ENCODE data around the gene CCDC88C.

The CCDC88C gene

DNA sequence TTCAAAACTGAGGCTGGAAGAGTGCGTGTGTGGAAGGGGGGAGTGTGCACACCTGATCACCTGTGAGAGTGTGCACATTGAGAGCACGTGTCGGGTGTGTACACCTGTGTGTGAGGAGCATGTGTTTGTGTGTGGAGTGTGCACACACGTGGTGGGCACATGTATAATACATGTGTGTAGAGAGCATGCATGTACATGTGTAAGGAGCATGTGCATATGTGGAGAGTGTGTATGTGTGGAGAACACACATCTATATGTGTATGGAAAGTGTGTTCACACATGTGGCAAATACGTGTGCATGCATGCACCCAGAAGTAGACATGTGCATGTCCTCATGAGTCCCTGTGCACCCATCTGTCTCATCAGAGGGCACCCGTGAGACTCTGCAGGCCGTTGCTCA lies 110.0 kb downstream of the CCDC88C start:
- no peak for DNase-seq (ENCODE audit: low read depth in 3 of 3)

DNA sequence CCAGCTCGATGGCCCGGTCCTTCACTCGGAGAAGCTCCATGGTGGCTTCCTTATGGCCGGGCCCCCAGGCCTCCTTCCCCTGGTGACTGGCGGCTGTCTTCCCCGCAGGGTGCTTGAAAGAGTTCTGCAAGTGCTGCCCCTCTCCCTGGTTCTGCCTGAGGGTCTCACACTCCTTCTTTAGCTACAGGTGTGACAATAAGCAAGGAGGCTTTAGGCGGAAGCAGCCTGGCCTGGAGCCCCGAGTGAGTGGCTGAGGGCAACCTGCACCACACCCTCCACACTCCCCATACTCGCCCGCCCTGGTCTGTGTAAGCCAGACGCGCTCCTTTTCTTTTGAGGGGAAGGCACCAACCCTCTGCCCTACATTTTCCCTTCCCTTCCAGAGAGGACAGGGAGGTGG lies 110.6 kb downstream of the CCDC88C start:
- no peak for DNase-seq (ENCODE audit: low read depth in 3 of 3)

DNA sequence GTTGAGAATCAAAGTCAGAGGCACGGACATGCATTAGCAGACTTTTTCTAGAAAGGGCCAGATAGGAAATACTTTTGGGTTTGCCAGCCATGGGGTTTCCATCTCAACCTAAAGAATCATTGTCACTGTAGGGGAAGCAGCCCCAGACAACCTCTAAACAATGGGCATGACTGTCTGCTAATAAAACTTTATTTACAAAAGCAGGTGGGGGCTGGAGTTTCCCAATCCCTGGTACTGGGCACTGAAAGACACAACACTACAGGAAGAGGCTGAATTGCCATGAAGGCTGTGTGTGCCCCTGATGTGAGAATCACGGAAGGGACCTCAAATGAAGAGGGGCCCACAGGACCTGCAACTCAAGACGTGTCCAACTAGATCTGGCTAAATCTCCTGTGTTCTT lies 111.1 kb downstream of the CCDC88C start:
- DNase-seq (ENCODE audit: low read depth in 3 of 3): no peak

DNA sequence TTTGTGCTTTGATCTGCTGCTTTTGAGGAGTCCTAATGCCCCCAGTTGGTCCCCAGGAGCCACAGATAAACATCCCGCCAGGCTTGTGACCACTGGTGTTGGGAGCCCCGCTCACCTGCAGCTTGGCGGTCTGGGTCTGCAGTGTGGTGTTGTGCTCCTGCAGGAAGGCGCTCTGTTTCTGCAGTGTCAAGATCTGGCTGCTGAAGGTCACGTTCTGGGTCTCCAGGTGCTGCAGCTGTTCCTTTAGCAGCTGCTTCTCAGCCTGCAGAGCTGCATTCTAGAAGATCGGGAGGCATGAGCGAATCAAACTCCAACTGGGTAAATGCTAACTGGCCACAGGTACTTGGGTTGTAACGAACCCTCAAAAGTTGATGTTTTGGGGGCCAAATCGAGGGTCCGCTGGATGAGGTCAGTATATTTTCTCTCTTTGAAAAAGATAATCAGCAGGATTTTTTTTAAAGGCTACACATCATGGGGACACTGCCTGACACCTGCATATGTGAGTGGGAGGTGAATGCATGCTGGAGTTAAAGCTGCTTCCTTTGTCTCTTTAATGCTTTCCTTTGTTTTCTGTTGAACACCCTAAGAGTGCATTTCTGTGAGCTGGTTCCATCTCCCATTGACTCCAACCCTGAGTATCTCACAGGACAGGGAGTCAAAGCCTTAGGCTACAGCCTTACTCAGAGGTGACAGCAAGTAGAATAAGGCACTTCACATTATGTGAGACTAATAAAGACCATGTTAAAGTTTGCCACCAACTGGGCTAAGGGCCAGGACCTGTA lies 111.8 kb downstream of the CCDC88C start:
- no peak for DNase-seq (ENCODE audit: low read depth in 3 of 3)

DNA sequence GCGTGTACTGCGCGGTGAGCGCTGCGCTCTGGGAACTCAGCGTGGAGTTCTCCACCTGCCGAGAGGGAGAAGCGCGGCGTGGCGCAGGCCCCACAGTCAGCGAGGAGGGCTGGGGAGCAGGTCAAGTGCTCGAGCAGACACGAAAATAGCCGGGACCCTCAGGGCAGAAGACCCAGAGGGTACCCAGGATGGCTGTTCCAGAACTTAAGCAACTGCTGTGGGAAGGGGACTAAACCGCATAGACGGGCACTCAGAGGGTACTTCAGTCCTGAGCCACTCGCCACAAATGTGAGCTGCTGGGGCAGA lies 113.7 kb downstream of the CCDC88C start:
- DNase-seq (ENCODE audit: low read depth in 3 of 3): no peak

DNA sequence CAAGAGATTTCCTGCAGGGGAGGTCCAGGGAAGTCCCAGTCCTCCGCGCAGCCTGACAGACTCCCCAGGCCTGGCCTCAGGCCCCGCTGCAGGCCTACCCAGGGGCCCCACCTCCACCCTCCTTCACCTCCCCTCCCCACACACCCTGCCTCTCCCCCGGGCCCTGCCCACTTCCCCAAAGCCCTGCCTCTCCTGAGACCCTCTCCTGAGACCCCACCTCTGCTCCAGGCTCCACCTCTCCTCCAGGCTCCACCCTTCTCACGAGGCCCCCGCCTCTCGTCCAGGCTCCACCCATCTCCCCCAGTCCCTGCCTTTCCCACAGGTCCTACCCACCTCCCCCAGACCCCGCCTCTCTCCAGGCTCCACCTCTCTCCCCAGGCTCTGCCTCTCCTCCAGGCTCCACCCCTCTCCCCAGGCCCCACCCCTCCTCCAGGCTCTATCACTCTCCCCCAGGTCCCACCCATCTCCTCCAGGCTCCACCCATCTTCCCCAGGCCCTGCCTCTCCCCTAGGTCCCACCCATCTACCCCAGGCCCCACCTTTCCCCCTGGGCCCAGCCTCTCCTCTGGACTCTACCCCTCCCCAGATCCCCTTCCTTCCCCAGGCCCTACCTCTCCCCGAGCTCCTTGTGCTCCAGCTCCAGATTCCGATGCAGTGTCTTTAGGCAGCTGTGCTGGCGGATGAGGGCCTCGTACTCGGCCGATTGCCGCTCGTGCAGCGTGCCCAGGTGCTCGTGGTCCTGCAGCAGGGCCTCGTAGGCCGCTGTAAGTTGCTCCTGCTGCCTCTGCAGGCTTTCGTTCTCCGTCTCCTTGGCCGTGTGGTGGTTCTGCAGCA lies 114.3 kb downstream of the CCDC88C start:
- DNase-seq (ENCODE audit: low read depth in 3 of 3): no peak

DNA sequence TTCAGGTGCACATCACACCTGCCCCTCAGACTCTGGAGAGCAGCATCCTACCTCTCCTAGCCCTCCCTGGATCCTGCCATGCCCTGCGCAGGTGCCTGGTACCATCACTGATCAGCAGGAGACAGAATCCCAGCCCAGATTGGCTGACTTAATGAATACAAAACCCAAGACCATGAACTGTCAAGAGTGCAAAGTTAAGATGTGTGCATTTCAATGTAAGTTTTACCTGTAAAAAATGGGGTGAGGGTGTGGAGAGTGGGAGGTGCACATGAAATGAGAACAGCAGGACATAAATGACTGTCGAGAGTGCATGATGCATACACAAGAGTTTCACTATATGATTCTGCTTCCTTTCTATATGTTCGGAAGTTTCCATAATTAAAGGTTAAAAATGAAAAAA lies 115.2 kb downstream of the CCDC88C start:
- DNase-seq (ENCODE audit: low read depth in 3 of 3): no peak

DNA sequence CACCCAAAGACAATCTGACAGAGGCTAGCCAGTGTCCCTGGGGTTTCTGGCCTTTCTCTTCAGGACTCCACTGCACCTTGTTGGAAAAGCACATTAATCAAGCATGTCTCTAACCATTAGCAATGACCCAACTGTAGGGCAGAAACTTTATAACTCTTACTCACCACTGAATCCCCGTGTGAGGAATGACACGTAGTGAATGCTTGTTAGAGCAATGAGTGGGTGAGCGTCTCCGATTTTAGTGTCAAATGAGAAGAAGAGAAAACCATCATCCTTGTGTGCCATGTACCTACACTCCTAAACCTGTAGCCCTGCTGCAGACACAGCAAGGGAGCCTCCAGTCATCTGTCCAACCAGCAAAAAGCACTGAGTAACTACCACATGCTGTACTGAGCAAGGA lies 116.7 kb downstream of the CCDC88C start:
- no peak for DNase-seq (ENCODE audit: low read depth in 3 of 3)

DNA sequence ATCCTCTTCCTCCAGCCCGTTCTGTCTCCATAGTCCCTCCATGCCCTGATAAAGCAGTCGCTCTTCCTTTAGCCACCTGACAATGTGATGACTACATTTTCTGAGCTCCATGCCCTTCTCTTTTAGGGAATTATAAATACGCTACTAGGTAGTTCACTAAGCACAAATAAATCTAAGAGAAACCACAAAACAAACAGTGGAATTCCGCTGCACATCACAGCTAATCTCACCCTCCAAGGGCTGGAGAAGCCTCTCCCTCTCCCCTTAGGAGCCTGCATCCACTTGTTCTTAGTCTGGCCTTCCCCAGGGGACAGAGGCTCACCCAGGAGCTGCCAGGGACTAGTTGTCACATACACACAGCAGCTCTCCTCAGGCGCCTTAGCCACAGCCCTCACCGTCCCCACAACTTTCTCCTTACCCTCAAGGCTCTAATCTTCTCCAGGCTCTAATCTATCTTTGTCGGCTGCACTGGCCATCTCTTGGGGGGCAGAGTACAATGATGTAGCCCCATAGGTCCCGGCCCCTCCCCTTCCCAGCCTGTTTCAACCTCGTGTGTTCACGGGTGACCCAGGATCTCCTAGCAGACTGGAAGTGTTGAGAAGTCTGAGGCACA lies 117.2 kb downstream of the CCDC88C start:
- no peak for DNase-seq (ENCODE audit: low read depth in 3 of 3)

DNA sequence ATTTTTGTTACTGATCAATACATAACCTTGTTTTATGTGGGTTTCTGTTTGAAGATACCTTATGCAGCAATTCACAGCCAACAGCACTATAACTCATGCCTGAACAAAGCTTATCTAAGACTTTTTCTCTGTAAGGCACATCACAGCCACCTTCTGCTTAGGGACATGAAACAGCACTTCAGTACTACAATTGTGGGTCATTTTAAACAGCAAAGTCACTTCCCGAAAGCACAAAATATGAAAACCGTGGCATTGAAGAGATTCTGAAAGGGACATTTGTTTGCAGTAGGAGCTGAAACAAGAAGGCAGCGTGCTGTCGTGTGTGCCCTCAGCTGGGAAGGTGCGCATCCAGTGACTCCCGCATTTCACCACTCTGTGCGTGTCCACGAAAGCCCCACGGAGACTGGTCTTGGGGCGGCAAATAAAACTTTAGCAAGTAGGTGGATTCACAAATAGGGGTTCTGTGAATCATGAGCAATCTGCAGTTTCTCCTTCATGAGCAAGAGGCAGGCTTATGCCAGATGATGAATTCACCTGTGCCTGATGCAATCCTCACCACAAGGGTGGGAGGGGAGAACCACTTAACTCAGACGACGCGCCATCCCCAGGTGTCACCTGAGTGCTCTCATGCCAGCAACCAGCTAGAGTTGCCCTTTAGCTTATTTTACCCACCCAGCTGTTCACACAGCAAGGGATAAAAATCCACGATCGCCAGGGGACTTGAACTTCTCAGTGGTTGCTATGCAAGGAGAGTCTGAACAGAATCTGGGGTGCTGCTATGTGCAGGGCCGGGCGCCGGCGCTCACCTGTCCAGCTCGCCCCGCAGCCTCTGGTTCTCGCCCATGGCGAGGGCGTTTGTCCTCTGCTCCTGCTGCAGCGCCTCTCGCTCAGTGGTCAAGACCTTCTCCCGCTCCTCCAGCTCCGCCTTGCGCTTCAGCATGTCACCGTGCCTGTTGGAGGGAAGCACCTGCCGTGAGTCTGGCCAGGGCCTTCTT lies 118.2 kb downstream of the CCDC88C start:
- no peak for DNase-seq (ENCODE audit: low read depth in 3 of 3)

DNA sequence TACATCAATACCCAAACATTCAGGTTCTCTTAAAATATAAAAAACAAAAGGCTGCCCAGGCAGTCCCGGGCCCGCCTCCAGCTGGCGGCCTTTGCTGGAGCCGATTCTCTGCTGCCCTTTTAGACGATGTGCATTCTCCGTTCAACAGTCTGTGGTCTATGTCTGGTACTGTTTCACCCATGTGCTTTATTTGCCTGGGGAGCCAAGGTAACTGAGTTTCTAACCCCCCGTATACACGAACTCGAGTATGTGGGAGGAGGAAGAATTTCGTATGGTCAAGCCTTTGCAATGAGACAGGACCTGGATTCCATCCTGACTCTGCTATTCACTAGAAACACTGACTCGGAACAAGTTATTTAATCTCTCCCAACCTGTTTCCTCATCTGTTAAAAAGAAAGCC lies 119.0 kb downstream of the CCDC88C start:
- no peak for DNase-seq (ENCODE audit: low read depth in 3 of 3)

DNA sequence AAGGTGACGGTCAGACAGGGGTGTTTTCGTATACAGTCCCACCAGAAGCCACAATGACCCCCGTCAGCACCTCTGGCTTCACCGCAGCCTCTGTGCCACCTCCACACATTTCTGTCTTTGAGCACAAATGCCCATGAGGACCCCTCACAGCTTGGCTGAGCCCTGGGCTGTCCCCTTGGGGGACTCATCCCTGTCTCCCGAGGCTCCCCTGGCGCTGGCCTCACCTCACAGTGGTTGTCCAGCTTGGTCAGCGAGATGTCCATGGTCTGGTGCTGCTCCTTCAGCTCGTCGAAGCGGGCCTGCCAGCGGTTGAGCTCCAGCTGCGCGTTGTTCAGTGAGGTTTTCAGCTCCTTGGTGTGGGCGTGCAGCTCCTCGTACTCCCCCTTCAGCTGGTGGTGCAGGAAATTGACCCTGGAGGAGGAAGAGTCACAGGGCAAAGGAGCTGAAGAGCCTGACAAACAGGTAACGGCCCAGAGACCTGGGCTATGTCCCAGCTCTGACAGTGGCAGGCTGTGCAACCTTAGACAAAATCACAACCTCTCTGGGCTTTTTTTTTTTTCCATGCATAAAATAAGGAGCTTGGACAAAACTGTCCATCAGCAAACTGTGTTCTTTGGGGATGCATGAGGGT lies 120.4 kb downstream of the CCDC88C start:
- DNase-seq (ENCODE audit: low read depth in 3 of 3): no peak

DNA sequence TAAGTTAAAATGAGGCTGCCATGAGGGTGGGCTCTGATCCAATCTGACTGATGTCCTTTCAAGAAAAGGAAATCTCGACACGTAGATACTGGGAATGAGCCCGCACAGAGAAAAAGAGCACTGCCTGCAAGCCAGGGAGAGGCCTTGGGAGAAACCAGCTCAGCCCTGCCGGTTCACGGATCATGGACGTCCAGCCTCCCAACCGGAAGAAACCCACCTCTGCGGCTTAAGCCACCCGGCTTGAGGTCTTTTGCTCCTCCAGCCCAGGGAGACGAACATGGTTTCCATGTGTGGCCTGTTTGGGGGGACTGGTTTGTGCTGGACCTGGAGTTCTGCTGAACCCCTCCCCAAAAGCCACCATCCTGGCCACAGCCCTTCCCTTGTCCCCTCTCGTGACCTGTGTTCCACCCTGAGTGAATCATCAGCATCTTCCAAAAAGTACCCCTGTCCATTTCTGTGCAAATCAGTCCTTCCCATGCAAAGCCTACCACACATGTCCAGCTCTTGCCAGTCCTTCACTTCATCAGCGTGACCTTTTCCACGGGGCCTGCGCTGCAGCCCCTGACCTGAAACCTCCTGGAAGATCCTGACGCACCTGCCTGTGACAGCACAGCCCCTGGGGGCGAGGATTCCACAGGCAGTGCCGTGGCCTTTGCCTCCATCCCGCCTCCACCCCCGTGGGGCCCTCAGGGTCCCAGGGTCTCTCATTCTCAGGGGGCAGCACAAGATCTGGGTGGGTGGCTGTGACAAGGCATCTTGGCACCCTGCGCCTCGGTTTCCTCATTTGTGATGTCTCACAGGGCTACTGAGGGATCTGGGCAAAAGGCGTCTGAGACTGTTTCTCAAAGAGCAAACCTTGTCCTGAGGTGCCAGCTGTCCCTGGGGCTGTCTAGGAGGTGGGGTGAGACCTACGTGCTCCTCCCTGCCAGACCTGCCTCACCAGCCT lies 121.5 kb downstream of the CCDC88C start:
- no peak for DNase-seq (ENCODE audit: low read depth in 3 of 3)

DNA sequence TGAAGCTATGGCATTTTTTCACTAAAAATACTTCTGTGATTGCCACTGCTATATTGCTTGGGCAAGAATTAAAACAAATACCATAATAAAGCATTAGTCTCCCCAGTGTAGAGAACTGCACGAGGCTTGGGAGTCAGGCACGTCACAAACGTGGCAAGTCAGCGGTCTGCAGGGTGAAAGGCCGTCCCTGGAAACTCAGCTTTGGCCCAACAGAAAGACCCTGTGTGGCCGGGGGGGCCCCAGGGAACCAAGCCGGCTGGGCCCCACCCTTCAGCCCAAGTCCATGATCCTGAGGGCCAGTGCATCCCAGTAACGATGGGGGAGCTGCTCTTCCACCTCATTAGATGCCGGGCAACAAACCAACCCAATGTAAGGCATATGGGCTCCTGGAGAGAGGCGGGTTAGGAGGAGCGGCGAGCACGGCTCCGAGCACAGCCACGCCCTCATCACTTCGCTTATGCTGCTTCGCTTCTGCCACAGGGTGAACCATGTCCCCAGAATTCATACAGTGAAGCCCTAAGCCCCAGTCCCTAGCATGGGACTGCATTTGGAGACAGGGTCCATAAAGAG lies 122.3 kb downstream of the CCDC88C start:
- DNase-seq (ENCODE audit: low read depth in 3 of 3): no peak

DNA sequence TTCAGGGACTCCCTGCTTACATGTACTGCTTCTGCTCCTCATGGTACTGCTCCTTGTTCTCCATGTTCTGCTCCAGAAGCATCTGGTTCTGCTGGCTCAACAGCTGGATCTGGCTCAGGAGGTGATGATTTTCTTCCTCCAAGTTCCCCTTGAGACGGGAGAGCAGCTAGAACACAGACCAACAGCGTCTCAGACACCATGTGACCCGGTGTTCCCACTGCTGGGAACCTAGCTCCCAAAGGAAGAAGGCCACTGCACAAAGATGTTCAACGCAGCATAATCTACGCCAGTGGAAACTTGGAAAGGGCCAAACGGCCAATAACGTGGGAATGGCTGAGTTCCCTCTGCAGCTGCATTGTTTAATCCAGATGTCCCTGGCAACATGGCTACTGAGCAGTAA lies 123.5 kb downstream of the CCDC88C start:
- DNase-seq (ENCODE audit: low read depth in 3 of 3): no peak

DNA sequence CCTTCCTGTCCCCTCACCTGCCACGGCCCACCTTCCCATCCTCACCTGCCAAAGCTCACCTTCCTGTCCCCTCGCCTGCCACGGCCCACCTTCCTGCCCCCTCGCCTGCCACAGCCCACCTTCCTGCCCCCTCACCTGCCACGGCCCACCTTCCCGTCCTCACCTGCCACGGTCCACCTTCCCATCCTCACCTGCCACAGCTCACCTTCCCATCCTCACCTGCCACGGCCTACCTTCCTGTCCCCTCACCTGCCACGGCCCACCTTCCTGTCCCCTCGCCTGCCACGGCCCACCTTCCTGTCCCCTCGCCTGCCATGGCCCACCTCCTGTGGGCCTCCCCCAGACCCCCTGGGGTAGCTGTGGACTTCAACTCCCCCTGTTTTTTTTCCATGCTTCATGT lies 124.3 kb downstream of the CCDC88C start:
- DNase-seq (ENCODE audit: low read depth in 3 of 3): no peak

DNA sequence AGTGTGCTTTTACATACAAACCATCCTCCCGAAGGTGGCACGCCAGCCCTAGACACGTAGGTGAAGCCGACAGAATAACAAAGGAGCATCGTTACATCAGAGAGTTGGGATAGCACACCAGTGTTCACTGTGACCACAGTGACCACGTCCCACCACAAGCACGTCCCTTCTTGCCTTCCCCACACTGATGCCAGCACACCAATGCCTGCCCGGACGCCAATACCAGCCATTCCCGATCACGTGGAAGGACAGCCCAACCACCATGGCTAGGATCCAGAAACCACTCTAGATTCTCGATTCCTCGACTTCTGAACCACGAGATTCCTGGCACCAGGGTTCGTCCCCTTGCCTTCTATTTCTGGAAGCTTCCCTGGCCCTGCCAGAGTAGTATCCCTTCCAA lies 125.1 kb downstream of the CCDC88C start:
- no peak for DNase-seq (ENCODE audit: low read depth in 3 of 3)

DNA sequence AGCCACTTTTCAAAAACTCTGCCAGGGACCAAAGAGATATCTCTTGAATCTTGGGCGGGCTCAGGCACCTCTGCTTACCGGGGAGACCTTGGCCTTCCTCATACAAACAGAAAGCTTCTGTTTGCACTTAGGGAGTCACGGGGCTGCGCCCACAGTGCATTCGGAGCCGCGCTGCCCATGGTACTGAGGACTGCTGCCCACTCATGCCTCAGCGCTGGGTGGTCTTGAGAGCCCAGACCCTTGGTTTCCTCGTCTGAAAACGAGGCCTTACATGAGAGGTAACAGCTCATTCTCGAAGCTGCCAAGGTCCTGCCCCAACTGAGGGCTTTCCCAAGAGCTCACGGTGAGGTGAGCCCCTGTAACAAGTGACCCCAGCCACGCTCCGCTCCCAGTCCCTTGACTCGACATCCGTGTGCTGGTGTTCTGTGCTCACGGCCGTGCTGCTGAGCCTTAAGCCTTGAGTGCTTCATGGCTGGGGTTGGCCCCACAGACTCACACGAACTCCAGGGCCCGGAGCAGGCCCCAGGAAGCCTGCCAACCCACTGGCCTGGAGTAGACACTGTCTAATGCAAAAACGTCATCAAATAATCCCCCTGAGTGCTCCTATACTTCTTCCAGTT lies 125.7 kb downstream of the CCDC88C start:
- DNase-seq (ENCODE audit: low read depth in 3 of 3): no peak

DNA sequence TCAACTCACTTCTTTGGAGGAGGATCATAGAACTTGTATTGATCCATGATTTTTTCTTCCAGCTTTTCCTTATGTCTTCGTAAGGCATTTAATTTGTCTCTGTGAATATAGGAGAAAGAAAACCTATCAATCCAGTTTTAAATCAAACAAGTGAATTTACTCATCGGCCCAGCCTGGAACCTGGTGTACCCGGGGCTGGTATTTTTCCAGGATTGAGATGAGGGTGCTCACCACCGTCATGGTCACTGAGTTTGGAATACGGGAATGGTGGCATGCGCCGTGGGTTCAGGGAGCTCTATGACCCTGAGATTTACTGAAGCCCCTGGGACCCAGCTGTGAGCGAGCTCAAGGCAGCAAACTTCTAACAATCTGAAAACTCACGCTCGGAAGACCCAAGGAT lies 126.6 kb downstream of the CCDC88C start:
- DNase-seq (ENCODE audit: low read depth in 3 of 3): no peak
